Mucosa of stomach (tissue), 1 donor: Measurements from ENCODE around the gene UTP11.

Experiments
- H3K27me3 ChIP-seq: one replicate; pipeline ENCODE4 v1.7.0; 2013; ENCODE audit warnings: mild to moderate bottlenecking, low read length; ENCODE audit not compliant: control insufficient read depth, insufficient read depth
- H3K36me3 ChIP-seq: one replicate; pipeline ENCODE4 v1.7.0; 2013; ENCODE audit warnings: low read length; ENCODE audit not compliant: control insufficient read depth, insufficient read depth
- H3K4me1 ChIP-seq: one replicate; pipeline ENCODE4 v1.7.0; 2013; ENCODE audit warnings: mild to moderate bottlenecking, low read length; ENCODE audit not compliant: control insufficient read depth, insufficient read depth
- H3K4me3 ChIP-seq: one replicate; pipeline ENCODE4 v1.7.0; 2013; ENCODE audit warnings: low read length
- H3K9ac ChIP-seq: one replicate; pipeline ENCODE4 v1.7.0; 2013; ENCODE audit warnings: mild to moderate bottlenecking, low read length, moderate library complexity
- H3K9me3 ChIP-seq: one replicate; pipeline ENCODE4 v1.7.0; 2013; ENCODE audit warnings: mild to moderate bottlenecking, low read length, moderate library complexity; ENCODE audit not compliant: control insufficient read depth
- donor health status: Pancreatic carcinoma.

The UTP11 gene

GRCh38 chr1:38061883-38062328, 49.4 kb downstream of the UTP11 start:
- no peaks in the 10 kb centered on the region for H3K4me1 ChIP-seq
- H3K36me3 ChIP-seq: no peaks in the 10 kb centered on the region
- peaks cover under 1% of the 10 kb centered on the region for H3K27me3 ChIP-seq
- H3K9me3 ChIP-seq: no peaks in the 10 kb centered on the region
- no peak overlapping the region for H3K4me3 ChIP-seq
- no peak overlapping the region for H3K9ac ChIP-seq

GRCh38 chr1:38062361-38063288, 50.1 kb downstream of the UTP11 start:
- H3K27me3 ChIP-seq: peaks cover 4% of the 10 kb centered on the region
- H3K36me3 ChIP-seq: no peaks in the 10 kb centered on the region
- H3K9me3 ChIP-seq: no peaks in the 10 kb centered on the region
- H3K4me1 ChIP-seq: no peaks in the 10 kb centered on the region
- H3K4me3 ChIP-seq: no peak overlapping the region
- no peak overlapping the region for H3K9ac ChIP-seq

GRCh38 chr1:38063616-38064015, 51.1 kb downstream of the UTP11 start:
- Histone ChIP-seq H3K4me3 (no peak overlapping the region), H3K36me3 (no peaks in the 10 kb centered on the region), H3K4me1 (no peaks in the 10 kb centered on the region)

GRCh38 chr1:38064197-38064903, 51.8 kb downstream of the UTP11 start:
- no peak overlapping the region for H3K9ac ChIP-seq
- H3K36me3 ChIP-seq: no peaks in the 10 kb centered on the region
- no peaks in the 10 kb centered on the region for H3K4me1 ChIP-seq
- no peaks in the 10 kb centered on the region for H3K9me3 ChIP-seq
- peaks cover 11% of the 10 kb centered on the region for H3K27me3 ChIP-seq
- H3K4me3 ChIP-seq: no peak overlapping the region

More at GRCh38 chr1:38063616-38064015, 51.1 kb downstream of the UTP11 start:
- Histone ChIP-seq H3K9ac (no peak overlapping the region), H3K9me3 (no peaks in the 10 kb centered on the region), H3K27me3 (peaks cover 11% of the 10 kb centered on the region)

- Histone ChIP-seq H3K27me3 (peaks cover 24% of the 10 kb centered on the region), H3K4me1 (no peaks in the 10 kb centered on the region), H3K9ac (no peak overlapping the region), H3K9me3 (no peaks in the 10 kb centered on the region), H3K36me3 (no peaks in the 10 kb centered on the region), H3K4me3 (no peak overlapping the region)
Observed at GRCh38 chr1:38068220-38068979, 55.9 kb downstream of the UTP11 start.

- Histone ChIP-seq H3K27me3 (peaks cover 28% of the 10 kb centered on the region), H3K4me3 (no peak overlapping the region), H3K9ac (no peak overlapping the region), H3K9me3 (no peaks in the 10 kb centered on the region), H3K36me3 (no peaks in the 10 kb centered on the region), H3K4me1 (no peaks in the 10 kb centered on the region)
Observed at GRCh38 chr1:38068980-38069340, 56.4 kb downstream of the UTP11 start.

- Histone ChIP-seq H3K27me3 (peaks cover 28% of the 10 kb centered on the region), H3K4me1 (no peaks in the 10 kb centered on the region), H3K4me3 (no peak overlapping the region), H3K36me3 (no peaks in the 10 kb centered on the region), H3K9ac (no peak overlapping the region), H3K9me3 (no peaks in the 10 kb centered on the region)
Observed at GRCh38 chr1:38071312-38072256, 59.0 kb downstream of the UTP11 start.

GRCh38 chr1:38072858-38073257, 60.3 kb downstream of the UTP11 start:
- no peaks in the 10 kb centered on the region for H3K9me3 ChIP-seq
- H3K36me3 ChIP-seq: no peaks in the 10 kb centered on the region
- H3K4me1 ChIP-seq: no peaks in the 10 kb centered on the region
- no peak overlapping the region for H3K9ac ChIP-seq
- H3K27me3 ChIP-seq: peaks cover 22% of the 10 kb centered on the region
- H3K4me3 ChIP-seq: no peak overlapping the region

GRCh38 chr1:38073534-38074301, 61.2 kb downstream of the UTP11 start:
- Histone ChIP-seq H3K9ac (no peak overlapping the region), H3K4me1 (no peaks in the 10 kb centered on the region), H3K9me3 (no peaks in the 10 kb centered on the region), H3K27me3 (peaks cover 17% of the 10 kb centered on the region), H3K4me3 (no peak overlapping the region), H3K36me3 (no peaks in the 10 kb centered on the region)

- H3K9me3 ChIP-seq: no peaks in the 10 kb centered on the region
- H3K4me1 ChIP-seq: no peaks in the 10 kb centered on the region
- no peaks in the 10 kb centered on the region for H3K36me3 ChIP-seq
- H3K27me3 ChIP-seq: peaks cover 17% of the 10 kb centered on the region
- no peak overlapping the region for H3K9ac ChIP-seq
- H3K4me3 ChIP-seq: no peak overlapping the region
Observed at GRCh38 chr1:38074302-38074677, 61.8 kb downstream of the UTP11 start.
